Ectodermal cell (in vitro differentiated cells): Measurements from ENCODE around the gene CFAP65.

Source experiments
- H3K27ac ChIP-seq: 2 replicates; pipeline ENCODE4 v1.7.0; 2013; ENCODE audit warnings: mild to moderate bottlenecking, low read depth, low read length; ENCODE audit not compliant: insufficient read depth, poor library complexity, severe bottlenecking
- H3K27me3 ChIP-seq: 2 replicates; pipeline ENCODE4 v1.7.0; 2013; ENCODE audit warnings: mild to moderate bottlenecking, low read length; ENCODE audit not compliant: insufficient read depth, control insufficient read depth, poor library complexity, severe bottlenecking
- H3K36me3 ChIP-seq: one replicate; pipeline ENCODE4 v1.7.0; 2013; ENCODE audit warnings: low read length; ENCODE audit not compliant: control insufficient read depth, insufficient read depth
- H3K4me1 ChIP-seq: one replicate; pipeline ENCODE4 v1.7.0; 2013; ENCODE audit warnings: low read length; ENCODE audit not compliant: control insufficient read depth, insufficient read depth
- H3K4me3 ChIP-seq: 2 replicates; pipeline ENCODE4 v1.7.0; 2013; ENCODE audit warnings: low read depth, low read length, control low read depth; ENCODE audit not compliant: insufficient read depth
- H3K9me3 ChIP-seq: 2 replicates; pipeline ENCODE4 v1.7.0; 2013; ENCODE audit warnings: mild to moderate bottlenecking, low read length, moderate library complexity; ENCODE audit not compliant: control insufficient read depth
- WGBS, 2 experiments: methylation state at CpG; one replicate each; pipeline ENCODE4 v1.1.7; 2013; ENCODE audit warnings: missing lambda C conversion rate in 2 of 2; 5-methylcytosine and 5-hydroxymethylcytosine counted together

CFAP65 gene

DNA sequence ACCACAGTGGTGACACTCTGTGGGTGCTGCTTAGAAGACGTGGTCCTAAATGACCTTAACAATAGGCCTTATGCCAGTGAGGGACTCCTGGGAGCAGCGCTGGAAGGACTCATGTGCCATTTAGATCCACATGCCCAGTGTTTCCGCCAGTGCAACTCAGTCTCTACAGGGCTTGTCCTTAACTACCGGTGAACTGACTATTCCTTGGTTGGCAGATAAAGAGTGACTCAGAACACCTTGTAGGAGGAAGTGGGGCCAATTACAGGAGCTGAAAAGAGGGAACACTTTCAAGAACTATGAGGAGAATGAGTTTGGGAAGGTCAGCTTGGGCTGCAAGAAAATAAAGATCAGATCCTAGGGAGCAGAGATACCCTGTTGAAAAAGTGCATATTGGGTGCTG lies 83.6 kb downstream of the CFAP65 start:
- H3K27me3 ChIP-seq = peaks cover 78% of the 10 kb centered on the region
- H3K9me3 ChIP-seq = no peaks in the 10 kb centered on the region
- peaks cover 14% of the 10 kb centered on the region for H3K4me1 ChIP-seq
- no peaks in the 10 kb centered on the region for H3K36me3 ChIP-seq
- WGBS, 2 experiments = 83 to 87% methylated on average over 4 of the region's 4 CpGs
- H3K27ac ChIP-seq = no peak overlapping the region
- no peak overlapping the region for H3K4me3 ChIP-seq

GRCh38 chr2:218956039-218956438 lies 85.3 kb downstream of the CFAP65 start:
- Histone ChIP-seq H3K36me3 (no peaks in the 10 kb centered on the region), H3K4me3 (no peak overlapping the region), H3K9me3 (no peaks in the 10 kb centered on the region), H3K4me1 (peaks cover 7% of the 10 kb centered on the region), H3K27me3 (peaks cover 62% of the 10 kb centered on the region), H3K27ac (no peak overlapping the region)
- 65 to 71% methylated on average over 1 of the region's 1 CpG for WGBS, 2 experiments

GRCh38 chr2:218954541-218955300 lies 86.6 kb downstream of the CFAP65 start:
- H3K27ac ChIP-seq = no peak overlapping the region
- H3K4me3 ChIP-seq = no peak overlapping the region
- WGBS, 2 experiments = 79 to 84% methylated on average over 8 of the region's 8 CpGs
- H3K36me3 ChIP-seq = no peaks in the 10 kb centered on the region
- H3K4me1 ChIP-seq = no peaks in the 10 kb centered on the region
- peaks cover 57% of the 10 kb centered on the region for H3K27me3 ChIP-seq
- no peaks in the 10 kb centered on the region for H3K9me3 ChIP-seq

GRCh38 chr2:218953366-218953954 lies 87.9 kb downstream of the CFAP65 start:
- WGBS, 2 experiments = 65 to 69% methylated on average over 18 of the region's 18 CpGs
- H3K27me3 ChIP-seq = peaks cover 50% of the 10 kb centered on the region

More at GRCh38 chr2:218953366-218953954, 87.9 kb downstream of the CFAP65 start:
- Histone ChIP-seq H3K27ac (no peak overlapping the region), H3K4me3 (no peak overlapping the region), H3K9me3 (no peaks in the 10 kb centered on the region), H3K36me3 (no peaks in the 10 kb centered on the region), H3K4me1 (no peaks in the 10 kb centered on the region)
